Measurements from ENCODE around the gene TLX1. TPM values are rescaled to one million over a fixed set of nuclear protein-coding genes. Genes with fewer than 3 reads are reported as not detected.

TLX1 gene
- total and polyA plus RNA-seq, 9 of the 15 experiments (the other 6 are each of a cell fraction or from before 2014, with no cell fraction given) = 0.03 to 3.3 (median 0.19) TPM; not detected in 1

GRCh38 chr10:101118031-101118430 is 13.1 kb upstream of the TLX1 start:
- H3K4me3 ChIP-seq = no peak overlapping the region
- no peak overlapping the region for H3K27ac ChIP-seq (ENCODE audit: extremely low read depth, low read depth, low read length)
- no peak overlapping the region for H2AFZ ChIP-seq (ENCODE audit: low read depth, low read length)
- in situ Hi-C loops (cut with MboI) (no loop called here), intact Hi-C loops (cut with micrococcal nuclease) (no loop called here)
- ChIA-PET POLR2A (interaction anchor here (0.5 to 0.8 kb wide), 3 partner anchors 50 to 1385 kb away, joined by 3 to 4 read pairs (median 3); partner anchors contain the start of gene ACTR1A), CTCF (ENCODE audit: low intra/inter-chr PET ratio) (no interaction called here)
- H3K4me1 ChIP-seq (replicated peaks in 1 of 2; ENCODE audit: control insufficient read depth in 2 of 2, insufficient read depth in 2 of 2, low read length in 2 of 2) = peaks cover 0 to 7% of the 10 kb centered on the region in 2 experiments; a peak in 2 of 5 replicates
- FAIRE-seq (no peak), ATAC-seq (no peak), DNase-seq (ENCODE audit: extremely low read depth in 1 of 4, low spot score in 3 of 4) (no peak)
- no peaks in the 10 kb centered on the region for H4K20me1 ChIP-seq (replicated peaks; ENCODE audit: control insufficient read depth, insufficient read depth, low read length)
- H3K9me3 ChIP-seq (replicated peaks; ENCODE audit: control insufficient read depth, insufficient read depth, low read depth, low read length) = no peaks in the 10 kb centered on the region
- peaks cover 17 to 37% of the 10 kb centered on the region in 2 experiments; a peak in 3 of 5 replicates for H3K27me3 ChIP-seq (ENCODE audit: control insufficient read depth in 2 of 2, insufficient read depth in 2 of 2, low read length in 2 of 2)
- no peak overlapping the region for H3K9ac ChIP-seq (ENCODE audit: insufficient read depth in 1 of 2, low read depth in 2 of 2, low read length in 2 of 2)
- TF ChIP-seq ZNF324 (CRISPR knock-in tag; IDR thresholded peaks at IDR 0.05) (no peak), ETS2 (tag; IDR thresholded peaks at IDR 0.05; ENCODE audit: borderline replicate concordance, poor library complexity, severe bottlenecking) (no peak)
- TF ChIP-seq, protein P1, sequence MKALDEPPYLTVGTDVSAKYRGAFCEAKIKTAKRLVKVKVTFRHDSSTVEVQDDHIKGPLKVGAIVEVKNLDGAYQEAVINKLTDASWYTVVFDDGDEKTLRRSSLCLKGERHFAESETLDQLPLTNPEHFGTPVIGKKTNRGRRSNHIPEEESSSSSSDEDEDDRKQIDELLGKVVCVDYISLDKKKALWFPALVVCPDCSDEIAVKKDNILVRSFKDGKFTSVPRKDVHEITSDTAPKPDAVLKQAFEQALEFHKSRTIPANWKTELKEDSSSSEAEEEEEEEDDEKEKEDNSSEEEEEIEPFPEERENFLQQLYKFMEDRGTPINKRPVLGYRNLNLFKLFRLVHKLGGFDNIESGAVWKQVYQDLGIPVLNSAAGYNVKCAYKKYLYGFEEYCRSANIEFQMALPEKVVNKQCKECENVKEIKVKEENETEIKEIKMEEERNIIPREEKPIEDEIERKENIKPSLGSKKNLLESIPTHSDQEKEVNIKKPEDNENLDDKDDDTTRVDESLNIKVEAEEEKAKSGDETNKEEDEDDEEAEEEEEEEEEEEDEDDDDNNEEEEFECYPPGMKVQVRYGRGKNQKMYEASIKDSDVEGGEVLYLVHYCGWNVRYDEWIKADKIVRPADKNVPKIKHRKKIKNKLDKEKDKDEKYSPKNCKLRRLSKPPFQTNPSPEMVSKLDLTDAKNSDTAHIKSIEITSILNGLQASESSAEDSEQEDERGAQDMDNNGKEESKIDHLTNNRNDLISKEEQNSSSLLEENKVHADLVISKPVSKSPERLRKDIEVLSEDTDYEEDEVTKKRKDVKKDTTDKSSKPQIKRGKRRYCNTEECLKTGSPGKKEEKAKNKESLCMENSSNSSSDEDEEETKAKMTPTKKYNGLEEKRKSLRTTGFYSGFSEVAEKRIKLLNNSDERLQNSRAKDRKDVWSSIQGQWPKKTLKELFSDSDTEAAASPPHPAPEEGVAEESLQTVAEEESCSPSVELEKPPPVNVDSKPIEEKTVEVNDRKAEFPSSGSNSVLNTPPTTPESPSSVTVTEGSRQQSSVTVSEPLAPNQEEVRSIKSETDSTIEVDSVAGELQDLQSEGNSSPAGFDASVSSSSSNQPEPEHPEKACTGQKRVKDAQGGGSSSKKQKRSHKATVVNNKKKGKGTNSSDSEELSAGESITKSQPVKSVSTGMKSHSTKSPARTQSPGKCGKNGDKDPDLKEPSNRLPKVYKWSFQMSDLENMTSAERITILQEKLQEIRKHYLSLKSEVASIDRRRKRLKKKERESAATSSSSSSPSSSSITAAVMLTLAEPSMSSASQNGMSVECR (CRISPR knock-in tag; IDR thresholded peaks at IDR 0.05) = no peak
- BruUV-seq (replicated peaks) = no TSS peak
- no peaks in the 10 kb centered on the region for H3K36me3 ChIP-seq (ENCODE audit: control insufficient read depth, insufficient read depth, low read length)
- WGBS (ENCODE audit: insufficient coverage, low coverage, missing lambda C conversion rate) = 0% methylated on average over 1 of the region's 1 CpG
- no peaks in the 10 kb centered on the region for H3K79me2 ChIP-seq (ENCODE audit: control insufficient read depth, insufficient read depth, low read length)
- no peak overlapping the region for H3K4me2 ChIP-seq (ENCODE audit: insufficient read depth, low read length)
- H3K9me1 ChIP-seq (ENCODE audit: control insufficient read depth, insufficient read depth, low read length) = no peaks in the 10 kb centered on the region
